Ishikawa (cell line): ENCODE results near the gene CDKN2AIPNL.

Experiments
- EGR1 ChIP-seq: IDR thresholded peaks from 2 replicates; pipeline ENCODE4 v1.6.1; 2012
- EP300 ChIP-seq: IDR thresholded peaks from 2 replicates; pipeline ENCODE4 v1.6.1; 2012; ENCODE audit warnings: borderline replicate concordance
- TAF1 ChIP-seq: IDR thresholded peaks from 2 replicates; pipeline ENCODE4 v1.6.1; 2012; ENCODE audit warnings: low read depth, mild to moderate bottlenecking
- TEAD4 ChIP-seq: IDR thresholded peaks from 2 replicates; pipeline ENCODE4 v1.6.1; 2012
- USF1 ChIP-seq: IDR thresholded peaks from 2 replicates; pipeline ENCODE4 v1.6.1; 2012
- TF ChIP-seq, protein P1 (sequence below): IDR thresholded peaks from 2 replicates; pipeline ENCODE4 v1.6.1; 2012; ENCODE audit warnings: low read depth, mild to moderate bottlenecking

DNA sequence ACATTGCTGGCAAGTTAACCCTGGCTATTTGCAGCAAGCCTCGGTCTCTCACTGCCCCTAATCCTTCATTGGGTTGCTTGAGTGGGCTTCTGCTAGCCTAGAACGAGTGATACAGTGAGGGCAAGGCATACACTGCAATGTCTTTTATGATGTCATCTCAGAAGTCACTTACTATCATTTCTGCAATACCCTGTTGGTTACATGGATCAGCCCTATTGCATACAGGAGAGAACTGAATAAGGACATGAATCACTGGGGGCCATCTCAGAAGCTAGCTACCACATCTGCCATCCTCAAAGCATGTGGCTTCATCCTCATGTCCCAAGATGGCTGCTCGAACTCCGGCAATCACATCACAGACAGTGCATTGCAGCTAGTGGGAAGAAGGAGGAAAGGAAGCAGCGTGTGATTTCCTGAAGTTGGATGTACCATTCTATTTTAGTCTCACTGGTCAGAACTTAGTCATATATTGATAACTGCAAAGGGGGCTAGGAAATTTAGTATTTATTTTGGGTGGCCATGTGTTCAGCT is 33.3 kb upstream of the CDKN2AIPNL start:
- TF ChIP-seq USF1 = no peak
- TF ChIP-seq EP300 = no peak
- TF ChIP-seq, protein P1, sequence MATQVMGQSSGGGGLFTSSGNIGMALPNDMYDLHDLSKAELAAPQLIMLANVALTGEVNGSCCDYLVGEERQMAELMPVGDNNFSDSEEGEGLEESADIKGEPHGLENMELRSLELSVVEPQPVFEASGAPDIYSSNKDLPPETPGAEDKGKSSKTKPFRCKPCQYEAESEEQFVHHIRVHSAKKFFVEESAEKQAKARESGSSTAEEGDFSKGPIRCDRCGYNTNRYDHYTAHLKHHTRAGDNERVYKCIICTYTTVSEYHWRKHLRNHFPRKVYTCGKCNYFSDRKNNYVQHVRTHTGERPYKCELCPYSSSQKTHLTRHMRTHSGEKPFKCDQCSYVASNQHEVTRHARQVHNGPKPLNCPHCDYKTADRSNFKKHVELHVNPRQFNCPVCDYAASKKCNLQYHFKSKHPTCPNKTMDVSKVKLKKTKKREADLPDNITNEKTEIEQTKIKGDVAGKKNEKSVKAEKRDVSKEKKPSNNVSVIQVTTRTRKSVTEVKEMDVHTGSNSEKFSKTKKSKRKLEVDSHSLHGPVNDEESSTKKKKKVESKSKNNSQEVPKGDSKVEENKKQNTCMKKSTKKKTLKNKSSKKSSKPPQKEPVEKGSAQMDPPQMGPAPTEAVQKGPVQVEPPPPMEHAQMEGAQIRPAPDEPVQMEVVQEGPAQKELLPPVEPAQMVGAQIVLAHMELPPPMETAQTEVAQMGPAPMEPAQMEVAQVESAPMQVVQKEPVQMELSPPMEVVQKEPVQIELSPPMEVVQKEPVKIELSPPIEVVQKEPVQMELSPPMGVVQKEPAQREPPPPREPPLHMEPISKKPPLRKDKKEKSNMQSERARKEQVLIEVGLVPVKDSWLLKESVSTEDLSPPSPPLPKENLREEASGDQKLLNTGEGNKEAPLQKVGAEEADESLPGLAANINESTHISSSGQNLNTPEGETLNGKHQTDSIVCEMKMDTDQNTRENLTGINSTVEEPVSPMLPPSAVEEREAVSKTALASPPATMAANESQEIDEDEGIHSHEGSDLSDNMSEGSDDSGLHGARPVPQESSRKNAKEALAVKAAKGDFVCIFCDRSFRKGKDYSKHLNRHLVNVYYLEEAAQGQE = no peak
- no peak for TF ChIP-seq TEAD4
- TF ChIP-seq EGR1 = no peak
- TF ChIP-seq TAF1 = no peak
